ENCODE measurements around the gene RAB11FIP5.

DNA sequence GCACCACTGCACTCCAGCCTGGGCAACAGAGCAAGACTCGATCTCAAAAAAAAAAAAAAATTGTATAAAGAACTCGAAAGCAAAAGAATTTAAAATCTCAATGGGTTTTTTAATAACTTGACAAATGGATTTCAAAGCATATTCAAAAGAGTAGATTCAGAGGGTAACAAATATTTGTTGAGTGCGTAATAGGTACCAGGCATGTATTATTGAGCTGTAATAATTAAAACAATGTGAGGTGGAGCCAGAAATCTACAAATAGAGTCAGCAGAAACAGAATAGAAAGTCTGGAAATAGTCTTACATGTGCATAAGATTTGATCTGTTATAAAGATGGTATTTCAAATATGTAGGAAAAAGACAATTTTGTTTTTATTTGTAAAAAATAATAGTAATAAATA, 19.1 kb upstream of the RAB11FIP5 start:
- TF ChIP-seq, protein P1, sequence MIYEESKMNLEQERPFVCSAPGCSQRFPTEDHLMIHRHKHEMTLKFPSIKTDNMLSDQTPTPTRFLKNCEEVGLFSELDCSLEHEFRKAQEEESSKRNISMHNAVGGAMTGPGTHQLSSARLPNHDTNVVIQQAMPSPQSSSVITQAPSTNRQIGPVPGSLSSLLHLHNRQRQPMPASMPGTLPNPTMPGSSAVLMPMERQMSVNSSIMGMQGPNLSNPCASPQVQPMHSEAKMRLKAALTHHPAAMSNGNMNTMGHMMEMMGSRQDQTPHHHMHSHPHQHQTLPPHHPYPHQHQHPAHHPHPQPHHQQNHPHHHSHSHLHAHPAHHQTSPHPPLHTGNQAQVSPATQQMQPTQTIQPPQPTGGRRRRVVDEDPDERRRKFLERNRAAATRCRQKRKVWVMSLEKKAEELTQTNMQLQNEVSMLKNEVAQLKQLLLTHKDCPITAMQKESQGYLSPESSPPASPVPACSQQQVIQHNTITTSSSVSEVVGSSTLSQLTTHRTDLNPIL (CRISPR knock-in tag; IDR thresholded peaks at IDR 0.05; ENCODE audit: low read depth) = no peak
- TF ChIP-seq ZFP30 (CRISPR knock-in tag; IDR thresholded peaks at IDR 0.05) = no peak
- no peak for TF ChIP-seq ZNF565 (CRISPR knock-in tag; conservative IDR thresholded peaks at IDR 0.05; ENCODE audit: low read depth)
- no peak for TF ChIP-seq ARNTL (CRISPR knock-in tag; IDR thresholded peaks at IDR 0.05; ENCODE audit: borderline replicate concordance, low read depth)
- no peak for TF ChIP-seq ZFP3 (CRISPR knock-in tag; IDR thresholded peaks at IDR 0.05)
- TF ChIP-seq RARB (CRISPR knock-in tag; IDR thresholded peaks at IDR 0.05) = no peak
- TF ChIP-seq BACH2 (CRISPR knock-in tag; IDR thresholded peaks at IDR 0.05; ENCODE audit: borderline replicate concordance) = no peak
- TF ChIP-seq TOX (CRISPR knock-in tag; IDR thresholded peaks at IDR 0.05; ENCODE audit: borderline replicate concordance) = no peak
